Measurements from ENCODE around the gene MTUS2.

GRCh38 chr13:29494520-29494919, 674.4 kb downstream of the MTUS2 start:
- TF ChIP-seq CTCF (IDR thresholded peaks at IDR 0.05; ENCODE audit: low read depth, low read length, poor library complexity, severe bottlenecking), result no peak
- no peak for TF ChIP-seq EZH2phosphoT487 (IDR thresholded peaks at IDR 0.05; ENCODE audit: borderline replicate concordance, low read length)

Data from DOHH2 (cell line).